GM12878 (cell line): ENCODE data around the gene OSBPL2. TPM values are rescaled to one million over a fixed set of nuclear protein-coding genes. Genes with fewer than 3 reads are reported as not detected.

ENCODE experiments used
- ATAC-seq: fragments of 200-7000 bp; cut with Tn5 transposase; 3 replicates; pipeline ENCODE4 v1.9.1; 2020; ENCODE audit warnings: mild to moderate bottlenecking, moderate library complexity
- BruUV-seq: library from RNA; stranded (reverse); fragments of 400-500 nt; replicated peaks from 2 replicates; lab custom pipeline; 2021; lab: Mats Ljungman, UMichigan
- CTCF ChIA-PET: fragments of 300-600 bp; sonication (Branson Sonifier 250); formaldehyde crosslinking; extraction: SDS; loops from one replicate; lab custom pipeline; 2021; ENCODE audit warnings: inconsistent platforms; lab: Yijun Ruan, JAX
- POLR2A ChIA-PET: fragments of 350-600 bp; formaldehyde crosslinking; extraction: SDS; loops from one replicate; lab custom pipeline; 2021; ENCODE audit warnings: inconsistent platforms; lab: Charles Lee
- RAD21 ChIA-PET: fragments of 300-600 bp; sonication (Branson Sonifier 250); formaldehyde crosslinking; loops from one replicate; lab custom pipeline; 2023; ENCODE audit warnings: antibody characterized with exemption; ENCODE audit not compliant: unreplicated experiment; lab: Charles Lee
- SMC1A ChIA-PET: fragments of 300-600 bp; sonication (Branson Sonifier 250); formaldehyde crosslinking; loops from one replicate; lab custom pipeline; 2023; ENCODE audit not compliant: unreplicated experiment, uncharacterized antibody; lab: Charles Lee
- DNase-seq: peaks from one replicate; pipeline ENCODE4 v3.0.0-alpha.2; 2011; ENCODE audit warnings: low read depth, low spot score
- FAIRE-seq: peaks from 3 replicates; lab custom pipeline; 2011; peaks lifted over from hg19 to GRCh38; lab: Jason Lieb, UNC
- H2AFZ ChIP-seq: 2 replicates; pipeline ENCODE4 v1.6.0; 2011; ENCODE audit warnings: low read depth, low read length, control low read depth; ENCODE audit not compliant: control insufficient read depth
- H3K27ac ChIP-seq: 2 replicates; pipeline ENCODE4 v1.5.1; 2011; ENCODE audit warnings: control low read depth; ENCODE audit not compliant: control insufficient read depth, insufficient read depth
- H3K27me3 ChIP-seq, 2 experiments: replicated peaks in 1 of 2; 2 replicates each; pipeline versions ENCODE4 v1.6.0 to v1.6.1; 2011; ENCODE audit warnings: low read length in 1 of 2; ENCODE audit not compliant: control insufficient read depth in 2 of 2, insufficient read depth in 2 of 2
- H3K36me3 ChIP-seq, 2 experiments: 2 replicates each; pipeline ENCODE4 v1.5.1; 2011; ENCODE audit warnings: low read length in 1 of 2; ENCODE audit not compliant: control insufficient read depth in 2 of 2, insufficient read depth in 2 of 2
- H3K4me1 ChIP-seq: 2 replicates; pipeline ENCODE4 v1.6.1; 2011; ENCODE audit warnings: mild to moderate bottlenecking, low read length, moderate library complexity, mixed read lengths; ENCODE audit not compliant: control insufficient read depth, insufficient read depth
- H3K4me2 ChIP-seq: 2 replicates; pipeline ENCODE4 v1.6.0; 2011; ENCODE audit warnings: control low read depth; ENCODE audit not compliant: control insufficient read depth, insufficient read depth
- H3K4me3 ChIP-seq: fragments of 200-600 bp; sonication (generic); 2 replicates; pipeline ENCODE4 v1.5.1; 2016
- H3K79me2 ChIP-seq: 2 replicates; pipeline ENCODE4 v1.6.0; 2011; ENCODE audit warnings: low read length; ENCODE audit not compliant: control insufficient read depth, insufficient read depth
- H3K9ac ChIP-seq: 2 replicates; pipeline ENCODE4 v1.8.0; 2011; ENCODE audit warnings: low read length, control low read depth, mixed read lengths; ENCODE audit not compliant: control insufficient read depth, insufficient read depth
- H3K9me3 ChIP-seq: replicated peaks from 3 replicates; pipeline ENCODE4 v1.5.1; 2011; ENCODE audit warnings: mild to moderate bottlenecking, low read length; ENCODE audit not compliant: control insufficient read depth, insufficient read depth
- H4K20me1 ChIP-seq: 2 replicates; pipeline ENCODE4 v1.6.0; 2011; ENCODE audit not compliant: control insufficient read depth, insufficient read depth
- ATF2 ChIP-seq: IDR thresholded peaks from 2 replicates; pipeline ENCODE4 v1.6.1; 2012; ENCODE audit warnings: low read length, inconsistent platforms
- ATF7 ChIP-seq: fragments of 450-650 bp; IDR thresholded peaks from 2 replicates; pipeline ENCODE4 v1.6.1; 2016; ENCODE audit warnings: low read depth, mild to moderate bottlenecking
- E4F1 ChIP-seq: fragments of 450-650 bp; IDR thresholded peaks from 2 replicates; pipeline ENCODE4 v1.6.1; 2018; ENCODE audit warnings: borderline replicate concordance, mild to moderate bottlenecking; ENCODE audit not compliant: partially characterized antibody
- EED ChIP-seq: sonication (generic); IDR thresholded peaks from 2 replicates; pipeline ENCODE4 v1.6.1; 2016; ENCODE audit warnings: antibody characterized with exemption, low read depth
- FOXK2 ChIP-seq: fragments of 450-650 bp; IDR thresholded peaks from 2 replicates; pipeline ENCODE4 v1.6.1; 2017; ENCODE audit warnings: mild to moderate bottlenecking, moderate library complexity
- FOXM1 ChIP-seq: IDR thresholded peaks from 2 replicates; pipeline ENCODE4 v1.6.1; 2012; ENCODE audit warnings: low read depth, mild to moderate bottlenecking, inconsistent platforms, low read length, moderate library complexity
- HDAC2 ChIP-seq: fragments of 200-600 bp; sonication (generic); IDR thresholded peaks from 2 replicates; pipeline ENCODE4 v1.6.1; 2017
- JUNB ChIP-seq: IDR thresholded peaks from 2 replicates; pipeline ENCODE4 v1.6.1; 2016; ENCODE audit warnings: antibody characterized with exemption, mild to moderate bottlenecking
- NFXL1 ChIP-seq: fragments of 450-650 bp; IDR thresholded peaks from 2 replicates; pipeline ENCODE4 v1.6.1; 2017; ENCODE audit warnings: antibody characterized with exemption, mild to moderate bottlenecking, borderline replicate concordance
- PKNOX1 ChIP-seq: fragments of 450-650 bp; IDR thresholded peaks from 2 replicates; pipeline ENCODE4 v1.6.1; 2016; ENCODE audit warnings: mild to moderate bottlenecking
- POLR2A ChIP-seq: IDR thresholded peaks from 2 replicates; pipeline ENCODE4 v1.6.1; 2011; ENCODE audit warnings: low read depth, mild to moderate bottlenecking, low read length
- TCF3 ChIP-seq: IDR thresholded peaks from 2 replicates; pipeline ENCODE4 v1.6.1; 2012; ENCODE audit warnings: low read depth, mild to moderate bottlenecking, low read length, borderline replicate concordance; ENCODE audit not compliant: insufficient read depth
- ZNF217 ChIP-seq: fragments of 450-650 bp; IDR thresholded peaks from 2 replicates; pipeline ENCODE4 v1.6.1; 2017; ENCODE audit warnings: antibody characterized with exemption, mild to moderate bottlenecking
- ZNF24 ChIP-seq: fragments of 450-650 bp; IDR thresholded peaks from 2 replicates; pipeline ENCODE4 v1.6.1; 2017; ENCODE audit warnings: antibody characterized with exemption, mild to moderate bottlenecking
- WGBS: methylation state at CpG from one replicate; pipeline ENCODE4 v1.1.6; 2016; ENCODE audit warnings: low lambda C conversion rate; ENCODE audit not compliant: insufficient replicate concordance, insufficient coverage; ENCODE audit errors: missing lambda C conversion rate; 5-methylcytosine and 5-hydroxymethylcytosine counted together
- in situ Hi-C: fragments of 300-500 bp; cut with MboI; formaldehyde crosslinking; loops from 9 replicates; pipeline ENCODE4 v1.14.3; 2018; ENCODE audit warnings: mixed read lengths
- intact Hi-C: fragments of 100-400 bp; cut with micrococcal nuclease; formaldehyde crosslinking; loops from one replicate; pipeline ENCODE4 v1.14.2; 2022; ENCODE audit not compliant: unreplicated experiment
- polyA plus RNA-seq, 11 experiments: library from polyadenylated mRNA; depleted of rRNA in 4 of 11; unstranded in 6 of 11; stranded (reverse) in 5 of 11; fragments of >200 nt; fragmentation: Nextera tagmentation in 4 of 11; fragmentation: Illumina TruSeq in 1 of 11; extraction: Ambion mirVana in 4 of 11; extraction: Trizol in 1 of 11; gene quantifications; 1 replicate in 1 of 11; 2 replicates in 10 of 11; pipeline versions ENCODE4 v1.2.1 to v1.2.3, GENCODE V29; 2011 to 2016; ENCODE audit warnings: inconsistent platforms in 2 of 11, missing spikeins in 2 of 11, low read depth in 1 of 11
- total RNA-seq, 4 experiments: library from RNA; depleted of rRNA in 3 of 4; stranded (reverse); fragments of >200 nt in 3 of 4; fragmentation: Illumina TruSeq in 1 of 4; extraction: Trizol in 1 of 4; gene quantifications; 2 replicates each; pipeline versions ENCODE4 v1.2.1 to v1.2.3, GENCODE V29; 2013 to 2021

OSBPL2 gene
- total and polyA plus RNA-seq, 10 of the 15 experiments (the other 5 are each of a cell fraction or from before 2014, with no cell fraction given), result 2.8 to 22.3 (median 14.7) TPM

GRCh38 chr20:62191781-62192559, 46.4 kb upstream of the OSBPL2 start:
- Histone ChIP-seq H3K4me1 (peaks cover 5% of the 10 kb centered on the region; the same call in 1 of the 2 replicates), H3K36me3 (peaks cover 0 to 5% of the 10 kb centered on the region in 2 experiments; a peak in 2 of 4 replicates), H3K9ac (no peak overlapping the region), H3K79me2 (peaks cover 8% of the 10 kb centered on the region), H2AFZ (no peak overlapping the region), H3K4me2 (no peak overlapping the region), H3K4me3 (no peak overlapping the region), H3K27me3 (no peaks in the 10 kb centered on the region), H4K20me1 (no peaks in the 10 kb centered on the region), H3K9me3 (no peaks in the 10 kb centered on the region), H3K27ac (no peak overlapping the region)
- DNase-seq (no peak), ATAC-seq (no peak), FAIRE-seq (no peak)
- TF ChIP-seq EED, result no peak
- no peak for TF ChIP-seq TCF3
- no peak for TF ChIP-seq FOXM1
- no peak for TF ChIP-seq ZNF24
- TF ChIP-seq JUNB, result no peak
- no peak for TF ChIP-seq PKNOX1
- no peak for TF ChIP-seq HDAC2
- no peak for TF ChIP-seq NFXL1
- TF ChIP-seq ATF7, result no peak
- TF ChIP-seq ZNF217, result no peak
- no peak for TF ChIP-seq ATF2
- no peak for TF ChIP-seq POLR2A
- TF ChIP-seq FOXK2, result no peak
- no peak for TF ChIP-seq E4F1
- WGBS, result 73% methylated on average over 14 of the region's 14 CpGs
- ChIA-PET CTCF (no interaction called here), RAD21 (no interaction called here), POLR2A (no interaction called here), SMC1A (no interaction called here)
- intact Hi-C loops (no loop called here), in situ Hi-C loops (no loop called here)
- BruUV-seq, result no TSS peak
